Activated CD4-positive, alpha-beta T cell treated with anti-CD3 and anti-CD28 coated beads, Interleukin-2, amount 50 U/mL, for 4 hours (primary cell): Measurements from ENCODE around the gene TMEM272.

Experiments
- DNase-seq, 2 experiments: peaks; one replicate each; pipeline ENCODE4 v3.0.0-alpha.2; 2020

The TMEM272 gene

DNA sequence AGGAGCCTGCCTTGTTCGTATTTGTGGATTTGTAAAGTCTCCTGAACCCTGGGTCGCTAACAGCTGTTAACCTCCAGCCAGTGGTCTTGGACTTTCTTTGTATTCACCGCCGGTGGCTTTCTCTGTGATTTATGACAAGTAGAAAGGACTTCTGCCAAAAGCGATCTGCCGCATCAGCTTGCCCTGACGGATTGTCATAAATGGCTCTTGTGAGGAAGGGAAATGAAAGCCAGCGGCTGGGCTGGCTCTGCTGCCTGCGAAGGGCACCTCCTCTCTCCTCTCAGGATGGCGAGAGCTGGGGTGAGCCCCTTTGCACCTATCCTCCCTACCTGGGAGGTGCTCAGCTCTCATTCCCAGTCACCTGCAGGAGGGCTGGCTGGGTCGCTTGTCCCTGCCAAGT lies 66.6 kb downstream of the TMEM272 start:
- DNase-seq, result no peak

DNA sequence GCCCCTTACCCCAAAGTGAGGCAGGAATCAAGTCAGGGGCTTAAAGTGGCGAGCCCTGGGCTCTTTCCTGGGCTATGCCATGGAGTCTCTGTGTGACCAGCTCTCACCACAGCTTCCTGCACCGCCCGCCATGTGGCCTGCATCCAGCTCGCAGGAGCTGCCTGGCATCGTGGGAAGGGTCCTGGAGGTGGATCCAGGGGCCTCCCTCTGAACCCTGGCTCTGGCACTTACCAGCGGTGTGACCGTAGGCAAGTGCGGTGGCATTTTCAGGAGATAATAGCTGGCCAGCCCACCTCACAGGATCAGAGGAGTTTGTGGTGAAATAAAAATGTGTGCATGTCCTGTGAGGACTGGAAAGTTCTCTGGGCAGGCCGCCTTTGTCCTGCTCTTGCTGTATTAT lies 67.1 kb downstream of the TMEM272 start:
- no peak for DNase-seq

GRCh38 chr13:51776179-51776578 lies 68.8 kb downstream of the TMEM272 start:
- no peak for DNase-seq

DNA sequence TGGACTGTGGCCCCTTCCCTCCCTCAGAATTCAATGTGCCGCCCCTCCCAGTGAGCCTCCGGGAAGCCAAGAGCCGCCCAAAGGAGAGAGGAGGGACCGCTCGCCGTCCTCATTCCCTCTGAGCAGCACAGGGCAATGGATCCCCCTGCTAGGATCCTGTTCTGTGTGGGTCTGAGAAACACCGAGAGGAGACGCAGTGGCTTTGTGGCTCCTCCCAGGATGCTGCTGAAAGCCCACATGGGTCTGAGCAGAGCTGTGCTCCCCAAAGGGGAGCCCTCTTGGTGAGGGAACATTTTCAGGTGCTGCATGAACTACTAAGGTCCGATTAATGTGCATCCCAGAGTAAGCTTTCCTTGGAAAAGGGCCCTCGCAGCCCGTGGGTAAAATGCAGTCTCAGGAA lies 71.5 kb downstream of the TMEM272 start:
- DNase-seq, result no peak

GRCh38 chr13:51772781-51773180 lies 72.2 kb downstream of the TMEM272 start:
- DNase-seq, result no peak

GRCh38 chr13:51772105-51772455 lies 72.9 kb downstream of the TMEM272 start:
- no peak for DNase-seq

GRCh38 chr13:51771418-51772104 lies 73.4 kb downstream of the TMEM272 start:
- no peak for DNase-seq

DNA sequence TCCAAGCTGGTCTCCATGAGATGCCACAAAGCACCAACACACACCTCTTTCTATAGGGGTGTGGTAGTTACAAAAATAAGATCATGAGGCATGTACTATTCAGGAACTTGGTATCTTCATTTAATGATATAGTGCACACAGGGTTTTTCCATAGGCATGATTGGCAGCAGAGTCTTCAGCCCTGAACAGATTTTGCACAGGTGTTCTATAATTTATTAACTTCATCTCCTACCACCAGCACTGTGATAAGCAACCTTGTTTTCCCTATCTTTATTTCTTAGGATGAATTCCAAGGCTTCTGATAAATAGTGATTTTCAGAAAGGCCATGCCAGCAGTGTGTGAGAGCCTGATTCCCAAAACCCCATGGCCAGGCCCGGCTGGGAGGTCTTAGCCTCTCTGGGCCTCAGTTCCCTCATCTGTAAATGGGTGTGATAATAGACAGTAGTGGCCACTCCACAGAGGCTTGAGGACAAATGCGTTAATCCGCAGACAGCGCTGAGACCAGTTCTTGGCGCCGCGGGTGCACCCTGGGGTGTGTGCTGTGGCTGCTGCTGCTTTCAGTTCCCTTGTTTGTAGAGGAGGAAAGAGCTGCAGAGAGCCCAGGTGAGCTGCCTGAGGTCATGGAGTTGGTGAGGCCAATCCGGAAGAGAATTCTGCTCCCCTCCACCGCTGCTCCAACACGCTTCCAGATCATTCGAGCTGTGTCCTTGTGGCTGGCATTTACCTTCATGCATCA lies 74.1 kb downstream of the TMEM272 start:
- no peak for DNase-seq

DNA sequence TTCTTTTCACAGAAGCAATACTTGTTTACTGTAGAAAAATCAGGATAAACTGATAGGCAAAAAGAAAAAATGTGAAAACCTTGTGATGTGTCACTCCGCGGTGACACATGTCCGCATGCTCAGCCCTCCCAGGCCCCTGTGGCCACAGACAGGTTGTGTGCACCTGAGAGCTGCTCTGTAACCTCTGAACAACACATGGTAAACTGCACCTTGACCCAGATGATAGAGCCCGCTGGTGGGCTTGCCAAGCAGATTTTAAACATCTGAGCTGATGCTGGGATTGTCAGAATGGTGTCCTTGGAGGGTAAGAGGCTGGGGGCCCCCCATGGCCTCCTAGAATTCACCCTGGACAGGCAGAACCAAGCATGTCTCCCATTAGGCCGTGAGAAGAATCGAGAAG lies 74.8 kb downstream of the TMEM272 start:
- no peak for DNase-seq

- DNase-seq, result no peak
Observed at GRCh38 chr13:51769455-51770127, 75.4 kb downstream of the TMEM272 start.

DNA sequence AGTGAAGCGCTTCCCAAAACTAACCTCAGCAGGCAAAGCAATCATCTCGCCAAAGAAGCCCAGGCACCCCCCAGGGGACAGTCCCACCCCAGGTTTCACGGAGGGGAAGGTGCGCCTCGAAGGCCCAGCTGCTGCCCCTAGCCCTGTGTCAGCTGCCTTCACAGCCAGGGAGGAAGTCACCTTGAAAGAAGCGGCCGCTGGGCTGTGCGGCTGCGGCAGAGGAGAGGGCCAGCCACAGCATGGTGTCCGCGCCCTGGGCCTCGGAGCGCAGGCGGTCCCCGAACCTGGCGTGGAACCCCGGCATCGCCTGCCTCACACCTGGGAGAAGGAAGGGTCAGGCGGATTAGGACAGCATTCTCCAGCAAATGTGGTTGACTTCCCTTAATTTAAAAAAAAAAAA lies 76.0 kb downstream of the TMEM272 start:
- no peak for DNase-seq

GRCh38 chr13:51768378-51768921 lies 76.5 kb downstream of the TMEM272 start:
- DNase-seq, result no peak

DNA sequence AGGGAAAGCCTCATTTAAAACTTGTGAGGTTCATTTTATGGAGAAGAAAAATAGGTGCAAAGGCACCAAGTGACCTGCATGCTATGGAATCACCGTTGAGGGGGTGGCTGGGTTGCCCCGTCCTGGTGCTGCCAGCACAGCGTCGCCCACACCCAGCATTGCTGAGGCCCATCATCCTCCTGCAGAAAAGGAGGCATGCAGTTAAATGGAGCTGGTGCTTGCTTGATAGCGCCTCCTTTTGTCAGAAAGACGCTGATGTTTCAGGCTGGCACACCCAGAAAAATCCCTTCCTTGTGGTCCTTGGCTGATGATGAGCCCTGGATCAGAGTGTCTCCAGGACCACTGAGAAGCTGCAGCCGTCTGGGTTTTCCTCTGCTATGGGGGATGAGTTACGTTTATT lies 77.9 kb downstream of the TMEM272 start:
- DNase-seq, result no peak

GRCh38 chr13:51765142-51765515 lies 79.8 kb downstream of the TMEM272 start:
- no peak for DNase-seq

GRCh38 chr13:51764184-51765141 lies 80.5 kb downstream of the TMEM272 start:
- DNase-seq, result peak; percentile 55 to 67

DNA sequence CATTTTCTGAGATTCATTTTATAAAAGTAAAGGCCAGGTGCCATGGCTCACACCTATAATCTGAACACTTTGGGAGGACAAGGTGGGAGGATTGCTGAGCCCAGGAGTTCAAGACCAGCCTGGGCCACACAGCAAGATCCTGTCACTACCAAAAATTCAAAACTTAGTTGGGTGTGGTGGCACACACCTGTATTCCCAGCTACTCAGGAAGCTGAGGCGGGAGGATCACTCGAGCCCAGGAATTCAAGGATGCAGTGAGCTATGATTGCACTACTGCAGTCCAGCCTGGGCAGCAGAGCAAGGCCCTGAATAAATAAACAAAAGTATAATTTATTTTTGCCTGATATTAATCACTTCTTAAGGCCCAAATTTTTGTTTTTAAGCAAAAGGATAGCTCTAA lies 81.5 kb downstream of the TMEM272 start:
- DNase-seq, result no peak
